HG03097 (cell line): ENCODE results near the gene MYO18A.

Experiments used
- ATAC-seq: cut with Tn5 transposase; IDR thresholded peaks from one replicate; pipeline ENCODE4 v1.9.1; 2021; ENCODE audit not compliant: unreplicated experiment, low FRiP score

Gene MYO18A

DNA sequence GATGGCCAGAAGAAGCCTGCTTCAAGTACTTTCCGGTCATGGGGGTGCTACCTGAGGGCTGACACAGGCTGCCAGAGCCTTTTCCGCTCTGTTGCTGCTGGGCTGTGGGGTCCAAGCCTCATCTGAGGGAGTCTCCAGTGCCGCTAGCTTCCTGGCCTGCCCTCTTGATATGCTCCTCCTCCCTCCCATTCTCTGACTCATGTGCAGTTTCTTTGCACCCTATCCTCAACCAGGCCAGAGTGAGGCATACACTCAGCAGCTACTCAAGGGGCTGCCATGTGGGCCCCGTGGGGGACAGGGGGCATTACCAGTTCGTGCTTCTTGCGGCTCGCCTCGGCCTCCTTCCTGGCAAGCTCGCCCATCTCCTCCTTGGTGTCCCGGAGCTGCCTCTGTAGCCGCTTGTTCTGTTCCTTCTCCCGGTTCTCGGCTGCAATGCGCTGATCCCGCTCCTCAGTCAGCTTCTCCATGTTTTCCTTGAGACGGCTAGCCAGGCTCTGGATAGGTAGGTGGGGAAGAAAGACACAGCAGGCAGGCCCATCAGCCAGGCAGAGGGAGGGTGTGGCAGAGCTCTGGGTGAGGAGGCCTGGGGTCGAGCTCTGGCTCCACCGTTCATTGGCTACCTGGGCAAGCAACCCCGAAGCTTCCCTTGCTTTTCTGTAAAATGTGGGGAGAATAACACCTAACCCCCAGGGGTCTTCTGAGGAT lies 93.4 kb downstream of the MYO18A start:
- ATAC-seq = no peak

- ATAC-seq = no peak
These were observed 95.0 kb downstream of the MYO18A start for GRCh38 chr17:29085223-29085622.

- no peak for ATAC-seq
These were observed 95.6 kb downstream of the MYO18A start for GRCh38 chr17:29084541-29085146.

DNA sequence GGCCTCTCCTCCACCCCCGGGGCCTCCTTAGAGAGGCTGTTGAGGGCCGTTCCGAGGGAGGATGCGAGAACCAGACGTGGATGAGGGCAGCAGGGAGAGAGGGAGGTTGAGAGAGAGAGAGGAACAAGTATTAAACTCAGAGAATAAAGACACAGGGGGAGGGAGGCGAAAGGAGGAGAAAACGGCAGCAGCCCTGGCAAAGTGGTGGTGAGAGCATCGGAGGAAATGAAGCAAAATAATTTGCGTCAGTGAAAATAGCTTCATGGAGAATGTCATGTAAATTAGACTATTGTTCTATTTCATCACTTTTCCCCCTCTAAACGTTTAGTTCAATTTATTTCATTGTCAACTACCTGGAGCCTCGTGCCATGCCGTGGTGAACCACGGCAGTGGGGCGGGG lies 99.2 kb downstream of the MYO18A start:
- no peak for ATAC-seq

DNA sequence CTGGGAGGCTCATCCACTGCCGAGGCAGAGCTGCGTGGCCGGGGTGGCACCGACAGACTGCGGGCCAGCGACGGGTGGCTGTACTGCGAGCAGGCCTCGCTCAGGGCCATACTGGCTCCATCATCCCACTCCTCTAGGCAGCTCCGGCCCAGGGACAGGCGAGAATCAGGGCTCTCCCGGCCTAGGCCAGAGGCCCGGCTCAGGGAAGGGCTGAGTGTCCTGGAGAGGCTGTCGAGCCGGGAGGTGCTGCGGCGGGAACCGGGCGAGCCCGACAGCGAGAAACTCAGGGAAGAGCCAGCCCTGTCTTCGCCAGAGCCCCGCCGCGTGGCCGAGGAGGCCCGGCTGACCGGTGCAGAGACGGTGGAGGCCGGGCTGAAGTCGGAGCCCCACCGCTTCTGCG lies 99.9 kb downstream of the MYO18A start:
- ATAC-seq = no peak

DNA sequence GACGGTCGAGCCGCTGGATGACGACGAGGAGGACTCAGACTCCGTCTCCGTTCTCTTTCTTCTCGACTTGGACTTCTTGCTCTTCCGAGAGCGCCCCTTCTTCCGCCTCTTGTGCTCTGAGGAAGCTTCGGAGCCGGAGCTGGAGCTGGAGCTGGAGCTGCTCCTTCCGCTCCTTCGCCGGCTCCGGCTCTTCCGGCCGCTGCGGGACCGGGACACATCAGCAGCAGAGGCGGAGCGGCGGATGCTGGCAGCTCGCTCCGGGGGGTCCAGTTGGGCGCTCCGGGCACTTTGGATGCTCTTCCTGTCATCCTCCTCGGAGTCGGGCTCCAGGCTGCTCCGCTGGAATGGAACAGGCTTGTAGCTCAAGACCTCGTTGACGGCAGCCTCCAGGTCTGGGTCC lies 100.3 kb downstream of the MYO18A start:
- no peak for ATAC-seq

DNA sequence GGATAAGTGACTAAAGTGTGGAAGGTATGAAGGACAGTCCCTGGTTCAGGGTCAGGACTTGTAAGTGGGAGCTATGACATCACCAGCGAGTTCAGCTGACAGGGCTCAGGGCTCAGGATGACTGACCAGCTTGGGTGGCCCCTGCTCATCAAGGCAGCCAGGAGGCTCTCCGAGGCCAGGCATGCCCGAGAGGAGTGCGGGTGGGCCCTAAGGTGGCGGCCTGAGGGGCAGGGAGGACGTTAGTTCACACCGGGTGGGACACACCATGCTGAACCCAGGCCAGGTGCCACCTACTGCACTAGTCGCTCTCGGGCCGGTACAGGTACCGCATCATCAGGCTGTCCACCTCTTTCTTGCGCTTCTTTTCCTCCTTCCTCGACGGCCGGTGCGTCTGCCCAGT lies 100.8 kb downstream of the MYO18A start:
- no peak for ATAC-seq

DNA sequence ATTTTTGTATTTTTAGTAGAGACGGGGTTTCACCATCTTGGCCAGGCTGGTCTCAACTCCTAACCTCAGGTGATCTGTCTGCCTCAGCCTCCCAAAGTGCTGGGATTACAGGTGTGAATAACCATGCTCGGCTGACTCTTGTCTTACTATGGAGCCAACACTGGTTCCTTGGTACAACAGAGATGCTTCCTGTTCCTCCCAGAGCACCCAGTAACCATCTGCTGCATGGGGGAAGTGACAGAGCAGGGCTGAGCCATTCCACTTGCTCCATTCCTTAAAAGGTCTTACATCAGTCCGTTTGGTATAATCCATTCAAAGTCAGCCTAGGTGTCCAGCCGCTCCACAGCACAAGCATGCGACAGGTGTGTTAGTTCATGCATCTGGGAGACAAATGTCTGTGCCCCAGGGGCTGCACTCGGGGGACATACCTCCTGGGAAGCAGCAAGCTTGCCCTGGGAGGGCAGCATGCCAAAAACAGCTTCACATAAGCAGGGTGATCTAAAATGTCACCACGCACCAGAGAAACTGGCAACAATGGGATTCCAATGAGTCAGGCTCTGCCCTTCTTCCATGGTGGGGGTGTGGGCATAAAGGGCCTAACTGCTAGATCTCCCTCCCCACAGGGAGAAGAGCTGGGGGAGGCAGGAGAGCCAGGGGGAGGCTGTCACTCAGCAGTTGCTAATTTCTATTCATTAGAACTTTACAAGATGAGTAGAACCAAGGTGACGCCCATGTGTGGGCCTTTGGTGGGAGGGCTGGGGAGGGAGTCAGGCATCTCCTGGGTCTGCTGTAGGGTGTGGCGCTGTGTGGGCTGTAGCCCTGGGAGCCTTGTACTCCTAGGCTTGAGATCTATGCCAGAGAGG lies 101.8 kb downstream of the MYO18A start:
- no peak for ATAC-seq

- ATAC-seq = no peak
These were observed 102.9 kb downstream of the MYO18A start for GRCh38 chr17:29077320-29077719.

GRCh38 chr17:29076722-29077121 lies 103.5 kb downstream of the MYO18A start:
- ATAC-seq = no peak

- no peak for ATAC-seq
These were observed 104.1 kb downstream of the MYO18A start for GRCh38 chr17:29076087-29076486.

DNA sequence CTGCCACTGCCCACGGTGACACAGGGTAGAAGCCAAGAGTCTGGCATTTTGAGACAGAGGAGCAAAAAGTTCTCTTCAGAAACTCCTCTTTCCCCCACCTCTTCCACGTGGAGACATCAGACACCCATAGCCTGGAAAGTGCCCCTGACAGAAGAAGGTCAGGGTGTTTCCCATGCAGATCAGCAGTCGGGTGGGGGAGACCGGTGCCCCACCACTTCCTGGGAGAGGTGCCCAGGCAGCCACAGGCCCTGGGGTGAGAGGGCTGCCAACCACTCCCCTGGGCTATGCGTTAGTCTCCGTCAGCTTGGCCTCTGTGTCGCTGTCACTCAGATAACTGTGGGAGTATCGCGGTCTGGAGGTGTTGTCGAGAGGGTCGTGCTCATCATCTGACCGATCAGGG lies 105.7 kb downstream of the MYO18A start:
- no peak for ATAC-seq

- ATAC-seq = no peak
These were observed 106.7 kb downstream of the MYO18A start for GRCh38 chr17:29073520-29073919.

GRCh38 chr17:29073045-29073444 lies 107.2 kb downstream of the MYO18A start:
- ATAC-seq = no peak

DNA sequence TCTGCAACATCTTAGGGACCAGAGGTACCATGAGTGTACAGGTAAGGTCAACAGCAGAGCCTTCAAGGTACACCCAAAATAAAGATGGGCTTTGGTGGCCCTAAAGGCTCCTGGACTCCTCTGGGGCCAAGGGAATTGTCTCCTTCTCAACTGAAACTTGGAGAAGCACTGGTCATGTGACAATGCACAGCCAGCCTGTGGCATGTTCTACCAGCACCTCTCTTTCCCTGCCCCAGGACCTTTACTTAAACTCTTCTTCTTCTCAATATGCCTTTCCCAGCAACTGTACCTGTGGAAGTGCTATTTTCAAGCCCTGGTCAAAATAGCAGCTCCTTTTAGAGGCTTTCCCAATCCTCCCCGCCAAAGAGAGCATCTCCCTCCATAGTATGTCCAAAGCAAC lies 108.9 kb downstream of the MYO18A start:
- no peak for ATAC-seq

- no peak for ATAC-seq
These were observed 109.4 kb downstream of the MYO18A start for GRCh38 chr17:29070781-29071180.

DNA sequence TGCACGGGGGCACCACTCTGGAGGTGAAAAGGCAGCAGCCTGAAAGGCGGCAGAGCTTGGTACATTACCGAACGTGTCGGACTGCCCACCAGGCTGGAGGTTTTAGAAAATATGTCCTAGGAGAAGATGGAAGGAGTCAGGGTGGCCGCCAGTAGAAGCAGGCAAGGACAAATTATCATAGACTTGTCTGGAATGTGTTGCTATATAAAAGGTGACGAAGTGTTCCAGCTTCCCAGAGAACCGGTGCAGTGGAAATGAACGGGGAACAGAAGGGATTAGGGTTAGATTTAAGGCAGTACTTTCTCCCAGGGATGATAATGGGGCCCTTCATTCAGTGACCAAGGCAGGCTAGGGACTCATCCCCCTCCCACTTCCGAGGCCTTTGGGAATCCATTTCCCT lies 109.9 kb downstream of the MYO18A start:
- no peak for ATAC-seq

- no peak for ATAC-seq
These were observed 110.6 kb downstream of the MYO18A start for GRCh38 chr17:29069526-29070041.

DNA sequence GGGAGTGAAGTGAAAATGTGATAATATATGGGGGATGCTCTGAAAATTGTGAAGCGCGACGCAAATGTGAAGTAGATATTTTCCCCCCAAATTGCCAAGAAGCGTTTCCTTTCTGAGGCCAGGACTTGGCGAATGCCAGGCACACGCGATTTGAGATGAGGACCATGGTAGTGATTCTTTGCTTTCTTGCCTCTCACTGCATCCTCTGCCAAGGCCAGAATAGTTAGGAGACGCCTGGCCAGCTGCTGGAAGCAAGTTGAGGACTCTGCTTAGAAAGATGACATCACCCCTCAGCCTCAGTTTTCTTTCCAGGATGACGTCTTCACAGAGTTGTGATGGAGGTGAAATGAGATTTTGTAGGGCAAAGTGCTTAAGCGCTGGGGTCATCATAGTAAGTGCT lies 111.4 kb downstream of the MYO18A start:
- no peak for ATAC-seq

- ATAC-seq = no peak
These were observed 113.6 kb downstream of the MYO18A start for GRCh38 chr17:29066606-29067005.

- no peak for ATAC-seq
These were observed 114.2 kb downstream of the MYO18A start for GRCh38 chr17:29066047-29066446.
